ENCODE results near the gene HS3ST6.
A peak's percentile ranks its signal among the peaks of the same experiment; 100 is the strongest.
"Not testable (repeated sequence)": the region's sequence is repeated elsewhere in the genome, so short reads cannot be mapped to it uniquely, and the experiment has no call there.

Gene HS3ST6

GRCh38 chr16:1877804-1878203, 40.4 kb downstream of the HS3ST6 start:
- no peak for DNase-seq (ENCODE audit: low read depth)

DNA sequence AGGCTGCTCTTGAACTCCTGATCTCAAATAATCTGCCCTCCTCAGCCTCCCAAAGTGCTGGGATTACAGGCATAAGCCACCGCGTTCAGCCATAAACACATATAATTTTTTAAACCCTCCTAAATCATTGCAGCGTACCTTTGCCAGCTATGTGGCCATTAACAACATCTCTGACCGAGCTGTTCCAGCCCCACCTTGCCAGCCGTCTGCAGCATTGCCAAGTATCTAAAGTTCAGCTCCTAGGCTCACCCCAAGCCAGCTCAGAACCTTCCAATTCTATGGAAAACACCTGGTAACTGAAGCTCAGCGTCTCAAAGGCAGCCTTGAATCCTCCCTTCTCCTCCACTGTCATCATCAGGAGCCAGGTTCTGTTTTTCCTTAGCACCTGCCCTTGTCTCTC, 41.1 kb downstream of the HS3ST6 start:
- DNase-seq (ENCODE audit: low read depth) = no peak

DNA sequence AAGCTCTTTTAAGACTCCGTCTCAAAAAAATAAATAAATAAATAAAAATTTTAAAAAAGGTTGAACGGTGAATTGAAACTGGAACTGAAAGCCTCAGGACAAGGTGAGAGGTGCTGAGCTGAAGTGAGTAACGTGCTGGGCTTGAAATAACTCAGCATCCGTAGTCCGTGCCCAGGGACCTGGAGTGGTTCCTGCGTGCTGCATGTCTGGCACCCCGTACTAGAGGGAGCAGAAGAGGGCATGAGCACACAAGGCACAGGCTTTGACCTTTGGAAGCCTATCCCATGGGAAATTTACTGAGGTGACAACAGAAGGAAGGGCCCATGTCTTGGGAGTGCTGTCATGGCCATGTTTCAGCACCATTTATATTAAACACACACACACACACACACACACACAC, 41.7 kb downstream of the HS3ST6 start:
- no peak for DNase-seq (ENCODE audit: low read depth)

DNA sequence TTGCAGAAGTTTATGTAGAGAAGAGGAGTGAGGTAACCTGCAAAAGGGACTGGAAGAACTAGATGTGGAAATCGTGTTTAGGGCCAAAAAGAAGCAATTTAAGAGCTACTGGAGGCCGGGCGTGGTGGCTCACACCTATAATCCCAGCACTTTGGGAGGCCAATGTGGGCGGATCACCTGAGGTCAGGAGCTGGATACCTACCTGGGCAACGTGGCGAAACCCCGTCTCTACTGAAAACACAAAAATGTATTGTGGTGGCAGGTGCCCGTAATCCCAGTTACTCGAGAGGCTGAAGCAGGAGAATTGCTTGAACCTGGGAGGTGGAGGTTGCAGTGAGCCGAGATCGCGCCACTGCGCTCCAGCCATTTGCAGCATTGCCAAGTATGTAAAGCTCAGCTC, 42.1 kb downstream of the HS3ST6 start:
- not testable (repeated sequence) for DNase-seq (ENCODE audit: low read depth)

DNA sequence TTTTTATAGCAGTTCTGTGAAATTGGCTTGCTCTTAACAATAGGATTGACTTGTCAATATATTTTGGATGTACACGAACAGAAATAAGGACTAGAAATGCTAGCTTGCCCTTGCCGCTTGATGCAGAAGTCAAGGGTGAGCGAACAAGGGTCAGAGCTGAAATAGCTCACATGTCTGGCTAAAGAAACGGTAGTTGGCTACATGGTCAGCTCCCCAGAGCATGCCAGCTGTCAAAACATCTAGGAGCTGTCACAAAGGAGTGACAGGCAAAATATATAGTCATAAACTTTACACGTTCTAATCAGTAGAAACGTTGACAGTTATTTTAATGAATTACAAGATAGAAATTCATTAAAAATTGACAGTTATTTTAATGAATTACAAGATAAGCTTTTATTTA, 43.4 kb downstream of the HS3ST6 start:
- no peak for DNase-seq (ENCODE audit: low read depth)

DNA sequence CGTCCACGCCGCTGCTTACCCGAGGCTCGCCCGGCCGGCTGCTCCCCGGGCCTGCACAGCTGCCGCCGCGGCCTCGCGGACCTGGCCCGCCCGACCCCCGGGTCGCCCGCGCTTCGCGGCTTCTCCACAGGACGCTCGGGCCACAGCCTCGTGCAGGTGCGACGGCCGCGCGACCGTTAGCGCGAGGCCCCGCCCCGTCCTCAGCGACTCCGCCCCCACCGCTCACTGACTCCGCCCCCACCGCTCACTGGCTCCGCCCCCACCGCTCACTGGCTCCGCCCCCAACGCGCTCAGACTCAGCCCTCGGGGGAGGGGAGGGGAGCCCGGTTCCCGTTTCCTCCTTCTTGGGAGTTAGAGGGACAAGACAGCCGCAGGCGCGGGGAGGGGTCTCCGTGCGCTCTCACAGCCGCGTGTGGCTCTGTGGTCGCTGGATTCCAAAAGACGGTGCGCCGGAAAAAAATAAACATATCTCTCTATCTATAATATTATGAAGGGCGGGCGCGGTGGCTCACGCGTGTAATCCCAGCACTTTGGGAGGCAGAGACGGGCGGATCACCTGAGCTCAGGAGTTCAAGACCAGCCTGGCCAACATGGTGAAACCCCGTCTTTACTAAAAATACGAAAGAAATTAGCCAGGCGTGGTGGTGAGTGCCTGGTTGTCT, 46.1 kb downstream of the HS3ST6 start, which contains the start of gene MEIOB:
Gene MEIOB (minus strand): TSS at position 191 of the 662 bp plus-strand sequence. CDS start 3,989 bp downstream, outside the sequence.
- peak; percentile 5 for DNase-seq (ENCODE audit: low read depth)

GRCh38 chr16:1870365-1871082, 47.7 kb downstream of the HS3ST6 start:
- no peak for DNase-seq (ENCODE audit: low read depth)

DNA sequence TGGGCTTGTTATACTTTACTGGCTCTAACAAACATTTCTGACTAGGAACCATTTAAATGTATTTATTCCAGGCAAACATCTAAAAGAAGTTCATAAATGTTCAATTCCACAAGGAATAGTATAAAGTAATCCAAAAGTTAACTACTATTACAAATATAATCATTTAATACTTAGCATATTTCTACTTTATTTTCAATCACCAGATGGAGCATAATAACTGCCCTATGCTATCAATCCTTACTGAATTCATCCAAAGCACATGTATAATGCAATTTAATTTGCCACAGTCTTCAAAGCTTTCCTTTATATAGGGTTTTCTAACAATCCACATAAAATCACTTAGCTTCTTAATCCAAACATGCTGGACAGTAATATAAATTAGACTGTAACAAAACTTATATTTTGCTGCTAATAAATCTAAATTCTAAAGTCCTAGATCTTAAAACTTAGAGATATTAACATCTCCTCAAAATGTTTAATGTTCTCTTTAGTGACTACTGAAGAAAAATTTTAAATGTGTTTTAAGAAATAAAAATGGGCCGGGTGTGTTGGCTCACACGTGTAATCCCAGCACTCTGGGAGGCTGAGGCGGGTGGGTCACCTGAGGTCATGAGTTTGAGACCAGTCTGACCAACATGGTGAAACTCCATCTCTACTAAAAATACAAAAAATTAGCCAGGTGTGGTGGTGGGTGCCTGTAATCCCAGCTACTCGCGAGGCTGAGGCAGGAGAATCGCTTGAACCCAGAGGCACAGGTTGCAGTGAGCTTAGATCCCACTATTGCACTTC, 52.1 kb downstream of the HS3ST6 start:
- no peak for DNase-seq (ENCODE audit: low read depth)

DNA sequence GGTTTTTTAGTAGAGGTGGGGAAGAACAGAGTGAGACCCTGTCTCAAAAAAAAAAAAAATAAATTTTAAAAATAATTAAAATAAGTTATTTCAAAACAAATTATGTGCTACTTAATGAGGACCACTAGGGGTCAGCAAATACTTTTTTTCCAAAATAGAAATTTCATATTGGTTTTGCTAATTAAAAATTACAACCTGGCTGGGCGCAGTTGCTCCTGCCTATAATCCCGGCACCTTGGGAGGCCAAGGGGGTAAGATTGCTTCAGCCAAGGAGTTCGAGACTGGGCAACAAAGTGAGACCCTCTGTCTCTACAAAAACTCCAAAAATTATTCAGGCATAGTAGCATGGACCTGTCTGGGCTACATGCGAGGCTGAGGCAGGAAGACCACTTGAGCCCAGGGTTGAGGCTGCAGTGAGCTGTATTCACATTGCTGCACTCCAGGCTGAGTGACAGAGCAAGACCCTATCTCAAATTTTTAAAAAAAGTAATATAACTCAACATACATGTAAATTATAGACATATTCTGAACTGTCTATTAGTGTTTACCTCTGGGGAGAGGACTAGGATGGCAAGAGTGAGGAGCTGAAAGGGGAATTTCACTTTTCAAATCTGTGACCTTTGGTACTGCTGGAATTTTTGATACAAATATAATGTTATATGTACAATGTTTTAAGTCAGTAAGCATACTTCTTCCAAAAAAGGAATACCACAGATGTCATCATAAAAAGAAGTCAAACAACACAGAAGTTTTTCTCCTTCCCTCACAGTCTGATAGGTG, 54.3 kb downstream of the HS3ST6 start:
- DNase-seq (ENCODE audit: low read depth) = no peak

GRCh38 chr16:1862394-1862793, 55.8 kb downstream of the HS3ST6 start:
- DNase-seq (ENCODE audit: low read depth) = no peak

DNA sequence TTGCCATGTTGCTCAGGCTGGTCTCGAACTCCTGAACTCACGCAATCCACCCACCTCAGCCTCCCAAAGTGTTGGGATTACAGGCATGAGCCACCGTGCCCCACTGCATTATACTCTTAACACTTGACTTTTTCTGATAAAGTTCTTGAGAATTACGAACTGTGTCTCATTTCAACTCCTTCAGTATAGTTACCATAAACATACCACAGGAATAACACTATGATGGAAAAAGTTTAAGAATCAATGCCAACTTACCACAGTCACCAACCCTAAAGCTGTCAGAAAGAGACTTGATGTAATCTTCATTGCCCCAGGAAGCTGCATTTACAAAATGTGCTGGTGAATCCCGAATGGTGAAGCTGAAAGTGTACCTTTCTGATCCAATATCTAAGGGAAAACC, 56.5 kb downstream of the HS3ST6 start:
- DNase-seq (ENCODE audit: low read depth) = no peak
